OCI-LY1 (cell line): ENCODE results near the gene CEP57.

ENCODE experiments used
- H2AFZ ChIP-seq: fragments of 200-600 bp; sonication (generic), shearing (Covaris generic); 2 replicates; pipeline ENCODE4 v1.6.0; 2014; ENCODE audit warnings: antibody characterized with exemption, mild to moderate bottlenecking, low read length
- H3F3A ChIP-seq: fragments of 200-600 bp; sonication (generic), shearing (Covaris generic); 2 replicates; pipeline ENCODE4 v1.6.0; 2014; ENCODE audit warnings: mild to moderate bottlenecking, antibody characterized with exemption, low read length, moderate library complexity; ENCODE audit not compliant: insufficient read depth
- H3K27ac ChIP-seq: fragments of 200-600 bp; sonication (generic); 2 replicates; pipeline ENCODE4 v1.5.1; 2014; ENCODE audit warnings: low read length, mixed run types, mild to moderate bottlenecking, low read depth; ENCODE audit not compliant: poor library complexity, severe bottlenecking
- H3K27me3 ChIP-seq: fragments of 200-600 bp; sonication (generic); 2 replicates; pipeline ENCODE4 v1.6.0; 2014; ENCODE audit warnings: antibody characterized with exemption, mild to moderate bottlenecking, low read length, moderate library complexity; ENCODE audit not compliant: insufficient read depth
- H3K36me3 ChIP-seq: fragments of 200-600 bp; sonication (generic); 2 replicates; pipeline ENCODE4 v1.6.1; 2014; ENCODE audit warnings: mild to moderate bottlenecking, antibody characterized with exemption, low read length, moderate library complexity, mixed read lengths; ENCODE audit not compliant: insufficient read depth
- H3K4me1 ChIP-seq: fragments of 200-600 bp; sonication (generic); 2 replicates; pipeline ENCODE4 v1.5.1; 2014; ENCODE audit warnings: mild to moderate bottlenecking, low read length, moderate library complexity; ENCODE audit not compliant: insufficient read depth, severe bottlenecking
- H3K4me2 ChIP-seq: fragments of 200-600 bp; sonication (generic), shearing (Covaris generic); 2 replicates; pipeline ENCODE4 v1.6.1; 2014; ENCODE audit warnings: low read length
- H3K4me3 ChIP-seq: fragments of 200-600 bp; sonication (generic); 2 replicates; pipeline ENCODE4 v1.5.1; 2014; ENCODE audit warnings: low read length, low read depth, mild to moderate bottlenecking, mixed read lengths; ENCODE audit not compliant: poor library complexity, severe bottlenecking
- H3K79me2 ChIP-seq: fragments of 200-600 bp; shearing (Covaris generic); 2 replicates; pipeline ENCODE4 v1.6.1; 2016; ENCODE audit warnings: mixed run types, low read length, mixed read lengths; ENCODE audit not compliant: insufficient read depth
- H3K9ac ChIP-seq: fragments of 200-600 bp; sonication (generic), shearing (Covaris generic); 2 replicates; pipeline ENCODE4 v1.6.1; 2014; ENCODE audit warnings: mild to moderate bottlenecking, low read length, mixed read lengths
- H3K9me2 ChIP-seq: fragments of 200-600 bp; sonication (generic), shearing (Covaris generic); 2 replicates; pipeline ENCODE4 v1.6.1; 2014; ENCODE audit warnings: low read depth, mild to moderate bottlenecking, low read length, mixed read lengths
- H3K9me3 ChIP-seq: fragments of 200-600 bp; shearing (Covaris generic); 2 replicates; pipeline ENCODE4 v1.6.1; 2014; ENCODE audit warnings: low read length, mixed read lengths
- H4K20me1 ChIP-seq: fragments of 200-600 bp; sonication (generic), shearing (Covaris generic); 2 replicates; pipeline ENCODE4 v1.6.0; 2016; ENCODE audit warnings: mild to moderate bottlenecking, low read length; ENCODE audit not compliant: insufficient read depth
- EZH2 ChIP-seq: fragments of 200-600 bp; sonication (generic), shearing (Covaris generic); IDR thresholded peaks from 2 replicates; pipeline ENCODE4 v1.8.0; 2017; ENCODE audit warnings: borderline replicate concordance, mixed run types, mild to moderate bottlenecking, antibody characterized with exemption, low read length, moderate library complexity, mixed read lengths
- TF ChIP-seq, protein P1 (sequence below): fragments of 200-600 bp; sonication (generic), shearing (Covaris generic); IDR thresholded peaks from 2 replicates; pipeline ENCODE4 v1.5.1; 2017; ENCODE audit warnings: mild to moderate bottlenecking, antibody characterized with exemption, low read length, moderate library complexity, mixed read lengths

The CEP57 gene

DNA sequence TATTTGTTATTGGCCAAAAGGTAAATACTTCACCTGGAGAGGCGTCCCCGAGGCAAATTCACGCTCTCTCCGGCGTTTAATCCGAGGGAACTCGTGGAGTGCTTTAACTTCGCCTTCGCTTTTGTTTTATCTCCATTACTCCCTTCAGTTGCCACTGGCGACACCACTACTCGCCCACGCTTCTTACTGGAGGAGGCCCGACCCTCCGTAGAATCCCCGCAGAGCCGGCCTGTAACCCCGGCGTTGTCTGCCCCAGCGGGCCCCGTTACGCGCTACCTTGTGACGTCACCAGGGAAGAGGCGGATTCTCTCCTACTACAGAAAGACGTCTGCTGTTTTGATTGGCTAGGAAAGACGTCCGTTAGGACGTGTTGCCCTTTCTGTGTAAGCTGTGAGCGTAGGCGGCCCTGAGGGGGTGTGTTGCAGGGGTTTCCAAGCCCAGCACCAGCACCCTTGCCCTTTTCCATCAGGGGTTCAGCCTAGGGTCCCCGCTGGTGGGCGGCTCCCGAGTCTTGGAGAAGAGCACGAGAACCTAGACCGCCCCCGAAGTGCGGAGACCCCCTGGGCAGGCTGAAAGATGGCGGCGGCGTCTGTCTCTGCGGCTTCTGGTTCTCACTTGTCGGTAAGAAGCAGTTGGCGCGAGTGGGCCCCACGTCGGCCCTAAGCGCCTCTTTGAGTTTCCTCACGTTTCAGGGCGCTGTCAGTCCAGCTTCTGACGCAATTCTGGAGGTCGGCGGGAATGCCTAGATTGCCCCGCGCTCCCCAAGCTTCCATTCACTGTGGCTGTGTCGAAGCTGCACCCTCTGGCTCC is at the start of gene CEP57:
CEP57 (plus strand) TSS at position 376 of the 810 bp plus-strand sequence; CDS start at position 577, 201 bp downstream.
- Histone ChIP-seq H3K9ac (peak within 1 kb of the TSS; percentile 99), H3K27me3 (no peaks in the 10 kb centered on the region), H3F3A (no peaks in the 10 kb centered on the region), H3K4me3 (peak within 1 kb of the TSS; percentile 99), H3K79me2 (peaks cover 53% of the 10 kb centered on the region), H3K27ac (peak within 1 kb of the TSS; percentile 91), H3K9me2 (no peaks in the 10 kb centered on the region), H4K20me1 (no peaks in the 10 kb centered on the region), H2AFZ (no peak within 1 kb of the TSS), H3K9me3 (no peaks in the 10 kb centered on the region), H3K36me3 (peaks cover 30% of the 10 kb centered on the region), H3K4me2 (peak within 1 kb of the TSS; percentile 97), H3K4me1 (peaks cover 30% of the 10 kb centered on the region)
- no peak for TF ChIP-seq EZH2
- TF ChIP-seq, protein P1, sequence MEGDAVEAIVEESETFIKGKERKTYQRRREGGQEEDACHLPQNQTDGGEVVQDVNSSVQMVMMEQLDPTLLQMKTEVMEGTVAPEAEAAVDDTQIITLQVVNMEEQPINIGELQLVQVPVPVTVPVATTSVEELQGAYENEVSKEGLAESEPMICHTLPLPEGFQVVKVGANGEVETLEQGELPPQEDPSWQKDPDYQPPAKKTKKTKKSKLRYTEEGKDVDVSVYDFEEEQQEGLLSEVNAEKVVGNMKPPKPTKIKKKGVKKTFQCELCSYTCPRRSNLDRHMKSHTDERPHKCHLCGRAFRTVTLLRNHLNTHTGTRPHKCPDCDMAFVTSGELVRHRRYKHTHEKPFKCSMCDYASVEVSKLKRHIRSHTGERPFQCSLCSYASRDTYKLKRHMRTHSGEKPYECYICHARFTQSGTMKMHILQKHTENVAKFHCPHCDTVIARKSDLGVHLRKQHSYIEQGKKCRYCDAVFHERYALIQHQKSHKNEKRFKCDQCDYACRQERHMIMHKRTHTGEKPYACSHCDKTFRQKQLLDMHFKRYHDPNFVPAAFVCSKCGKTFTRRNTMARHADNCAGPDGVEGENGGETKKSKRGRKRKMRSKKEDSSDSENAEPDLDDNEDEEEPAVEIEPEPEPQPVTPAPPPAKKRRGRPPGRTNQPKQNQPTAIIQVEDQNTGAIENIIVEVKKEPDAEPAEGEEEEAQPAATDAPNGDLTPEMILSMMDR: no peak

DNA sequence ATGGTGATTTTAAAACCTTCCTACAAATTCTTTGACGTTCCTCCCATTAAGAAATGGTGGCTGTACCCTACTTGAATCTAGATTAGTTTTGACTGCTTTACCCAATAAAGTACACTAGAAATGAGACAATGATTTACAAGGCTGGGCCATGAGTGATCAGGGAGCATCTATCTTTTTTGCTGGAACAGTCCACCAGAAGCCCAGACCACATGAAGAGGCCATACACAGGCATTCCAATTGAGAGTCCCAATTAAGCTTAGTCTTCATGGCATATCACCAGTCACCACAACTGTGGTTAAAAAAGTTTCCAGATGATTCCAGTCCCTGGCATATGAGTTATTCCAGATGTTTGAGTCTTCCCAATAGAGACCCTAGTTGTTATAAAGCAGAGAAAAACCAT is 40.2 kb upstream of the CEP57 start:
- Histone ChIP-seq H3K9me3 (no peaks in the 10 kb centered on the region), H3K9ac (no peak overlapping the region), H3K36me3 (no peaks in the 10 kb centered on the region), H3K27ac (no peak overlapping the region), H3K4me1 (no peaks in the 10 kb centered on the region), H3F3A (no peaks in the 10 kb centered on the region), H4K20me1 (no peaks in the 10 kb centered on the region), H3K4me3 (no peak overlapping the region), H2AFZ (no peak overlapping the region), H3K9me2 (no peaks in the 10 kb centered on the region), H3K79me2 (no peaks in the 10 kb centered on the region), H3K4me2 (no peak overlapping the region), H3K27me3 (no peaks in the 10 kb centered on the region)
- TF ChIP-seq EZH2: no peak
- TF ChIP-seq, protein P1: no peak

GRCh38 chr11:95751515-95751914 is 38.8 kb upstream of the CEP57 start:
- Histone ChIP-seq H4K20me1 (no peaks in the 10 kb centered on the region), H3K9me2 (no peaks in the 10 kb centered on the region), H3K36me3 (no peaks in the 10 kb centered on the region), H3K4me2 (no peak overlapping the region), H3K79me2 (no peaks in the 10 kb centered on the region), H3K9ac (no peak overlapping the region), H2AFZ (no peak overlapping the region), H3K4me3 (no peak overlapping the region), H3K4me1 (no peaks in the 10 kb centered on the region), H3F3A (no peaks in the 10 kb centered on the region), H3K27me3 (no peaks in the 10 kb centered on the region), H3K9me3 (no peaks in the 10 kb centered on the region), H3K27ac (no peak overlapping the region)
- TF ChIP-seq, protein P1: no peak
- TF ChIP-seq EZH2: no peak
